AML-193 (cell line): Measurements from ENCODE around the gene TAB2.

Experiments used
- DNase-seq, 2 experiments: peaks; one replicate each; lab custom pipeline; 2025; lab: John Stamatoyannopoulos, UW

The TAB2 gene

DNA sequence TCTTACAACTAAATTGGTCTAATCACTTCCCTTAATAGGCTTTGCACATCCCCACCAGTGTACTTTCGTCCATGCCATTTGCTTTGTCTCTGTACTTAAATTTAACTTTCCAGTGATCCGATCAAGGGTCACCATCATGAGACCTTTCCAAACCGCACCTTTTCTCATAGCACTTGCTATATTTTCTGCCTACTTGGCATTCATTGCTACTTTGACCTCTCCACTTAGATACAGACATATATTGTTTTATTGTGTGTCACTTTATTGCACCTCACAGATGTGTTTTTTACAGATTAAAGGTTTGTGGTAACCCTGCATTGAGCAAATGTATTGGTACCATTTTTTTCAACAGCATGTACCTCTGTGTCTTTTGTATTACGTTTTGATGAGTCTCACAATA lies 97.3 kb downstream of the TAB2 start:
- no peak for DNase-seq

- DNase-seq, result no peak
Measured at GRCh38 chr6:149419696-149420404, 102.3 kb downstream of the TAB2 start.

DNA sequence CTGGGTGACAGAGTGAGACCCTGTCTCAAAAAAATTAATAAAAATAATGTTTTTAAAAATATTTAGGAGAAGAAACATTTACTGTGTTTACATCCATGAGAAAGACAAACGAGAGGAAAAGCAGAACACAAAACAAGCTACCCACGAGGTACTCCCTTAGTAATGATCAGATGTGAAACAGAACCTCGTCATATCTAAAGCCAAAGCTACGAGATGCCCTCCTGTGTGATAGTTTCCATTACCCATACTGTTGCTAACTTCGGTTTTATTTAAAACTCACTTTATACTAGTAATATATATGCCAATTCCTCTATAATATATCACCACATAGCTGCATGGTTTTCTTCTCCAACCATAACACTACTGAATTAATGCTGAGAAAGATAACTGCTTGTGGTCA lies 103.6 kb downstream of the TAB2 start:
- DNase-seq, result no peak

DNA sequence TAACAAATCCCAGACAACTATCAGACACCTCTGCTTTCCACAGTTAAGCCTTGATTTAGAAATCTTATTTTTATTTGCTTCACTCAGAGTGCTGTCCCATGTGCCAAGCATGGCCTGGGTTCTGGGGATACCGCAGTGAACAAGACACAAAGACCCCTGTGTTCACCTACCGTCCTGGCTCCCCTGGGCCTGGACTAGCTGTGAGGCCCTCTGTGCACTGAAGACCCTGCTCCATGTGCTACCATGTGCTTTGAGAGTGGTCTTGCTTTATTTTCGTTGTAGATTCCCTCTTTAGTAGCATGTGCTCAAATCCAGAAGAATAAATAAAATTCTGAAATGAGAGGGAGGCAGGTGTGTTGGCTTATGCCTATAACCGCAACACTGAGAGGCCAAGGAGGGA lies 105.1 kb downstream of the TAB2 start:
- DNase-seq, result no peak

GRCh38 chr6:149423964-149424440 lies 106.5 kb downstream of the TAB2 start:
- DNase-seq, result no peak

- no peak for DNase-seq
Measured at GRCh38 chr6:149425224-149425623, 107.7 kb downstream of the TAB2 start.

DNA sequence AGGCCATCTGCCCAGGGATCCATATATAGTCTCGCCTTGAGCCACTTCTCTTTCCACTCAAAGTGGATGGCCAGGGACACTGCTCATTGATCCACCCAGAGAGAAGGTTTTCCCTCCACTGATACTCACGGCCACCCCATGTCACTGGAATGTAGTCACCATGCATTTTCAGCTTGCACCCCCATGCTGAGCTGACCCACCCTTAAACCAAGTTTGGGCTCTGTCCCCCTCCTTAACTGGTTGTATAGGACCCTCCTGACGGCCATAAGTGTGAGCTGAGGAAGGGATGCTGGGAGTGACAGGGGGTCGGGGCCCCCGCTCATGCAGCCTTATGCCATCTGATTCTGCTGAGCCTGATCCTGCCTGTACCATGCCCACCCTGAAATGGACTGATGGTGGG lies 108.2 kb downstream of the TAB2 start:
- DNase-seq, result no peak

GRCh38 chr6:149428606-149429005 lies 111.1 kb downstream of the TAB2 start:
- no peak for DNase-seq

GRCh38 chr6:149429427-149430360 lies 112.2 kb downstream of the TAB2 start:
- DNase-seq, result no peak

DNA sequence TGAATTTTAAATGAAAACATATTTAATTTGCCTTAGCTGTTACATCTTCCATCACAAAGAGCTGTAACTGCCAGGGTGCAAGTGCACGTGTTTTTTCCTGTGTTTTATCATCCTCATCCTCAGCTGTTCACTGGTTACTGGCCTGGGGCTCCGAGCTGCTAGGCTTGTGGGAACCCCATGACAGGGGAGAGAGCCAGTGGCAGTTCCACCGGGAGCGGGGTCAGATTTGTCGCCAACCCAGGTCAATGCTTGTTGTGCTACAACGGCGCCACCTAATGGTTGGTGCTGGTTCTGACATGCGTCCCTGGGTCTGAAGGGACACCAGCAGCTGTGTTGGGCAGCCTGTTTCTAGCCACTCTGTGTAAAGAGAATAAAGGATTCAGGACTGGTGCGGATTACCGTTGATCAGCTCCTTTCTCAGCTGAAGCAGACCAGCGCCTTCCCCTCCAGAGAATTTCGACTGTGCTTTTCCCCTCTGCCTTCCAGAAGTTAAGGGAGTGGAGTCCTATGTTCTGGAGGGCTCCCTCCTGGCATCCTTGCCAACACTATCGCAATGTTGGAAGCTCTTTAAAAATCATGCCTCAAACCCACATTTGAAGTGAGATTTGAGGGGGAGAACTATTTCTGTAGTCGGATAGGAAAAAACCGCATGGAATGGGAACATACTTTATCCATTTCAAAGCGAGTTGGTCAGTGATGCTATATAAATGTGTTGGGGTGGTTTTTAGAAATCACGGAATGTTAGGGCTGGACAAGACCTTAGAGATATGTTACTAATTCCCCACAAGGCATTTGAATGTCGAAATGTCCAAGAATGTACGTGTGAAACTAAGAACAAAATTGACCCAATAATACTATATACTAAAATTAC lies 114.6 kb downstream of the TAB2 start:
- peak; percentile 77 to 85 for DNase-seq

- DNase-seq, result no peak
Measured at GRCh38 chr6:149433405-149433804, 115.9 kb downstream of the TAB2 start.

- DNase-seq, result no peak
Measured at GRCh38 chr6:149433881-149434280, 116.4 kb downstream of the TAB2 start.

GRCh38 chr6:149435919-149436586 lies 118.5 kb downstream of the TAB2 start:
- no peak for DNase-seq

- no peak for DNase-seq
Measured at GRCh38 chr6:149436647-149437046, 119.1 kb downstream of the TAB2 start.

GRCh38 chr6:149437212-149437611 lies 119.7 kb downstream of the TAB2 start:
- DNase-seq, result no peak

- DNase-seq, result no peak
Measured at GRCh38 chr6:149438855-149439254, 121.3 kb downstream of the TAB2 start.

GRCh38 chr6:149439626-149440025 lies 122.1 kb downstream of the TAB2 start:
- DNase-seq, result no peak

DNA sequence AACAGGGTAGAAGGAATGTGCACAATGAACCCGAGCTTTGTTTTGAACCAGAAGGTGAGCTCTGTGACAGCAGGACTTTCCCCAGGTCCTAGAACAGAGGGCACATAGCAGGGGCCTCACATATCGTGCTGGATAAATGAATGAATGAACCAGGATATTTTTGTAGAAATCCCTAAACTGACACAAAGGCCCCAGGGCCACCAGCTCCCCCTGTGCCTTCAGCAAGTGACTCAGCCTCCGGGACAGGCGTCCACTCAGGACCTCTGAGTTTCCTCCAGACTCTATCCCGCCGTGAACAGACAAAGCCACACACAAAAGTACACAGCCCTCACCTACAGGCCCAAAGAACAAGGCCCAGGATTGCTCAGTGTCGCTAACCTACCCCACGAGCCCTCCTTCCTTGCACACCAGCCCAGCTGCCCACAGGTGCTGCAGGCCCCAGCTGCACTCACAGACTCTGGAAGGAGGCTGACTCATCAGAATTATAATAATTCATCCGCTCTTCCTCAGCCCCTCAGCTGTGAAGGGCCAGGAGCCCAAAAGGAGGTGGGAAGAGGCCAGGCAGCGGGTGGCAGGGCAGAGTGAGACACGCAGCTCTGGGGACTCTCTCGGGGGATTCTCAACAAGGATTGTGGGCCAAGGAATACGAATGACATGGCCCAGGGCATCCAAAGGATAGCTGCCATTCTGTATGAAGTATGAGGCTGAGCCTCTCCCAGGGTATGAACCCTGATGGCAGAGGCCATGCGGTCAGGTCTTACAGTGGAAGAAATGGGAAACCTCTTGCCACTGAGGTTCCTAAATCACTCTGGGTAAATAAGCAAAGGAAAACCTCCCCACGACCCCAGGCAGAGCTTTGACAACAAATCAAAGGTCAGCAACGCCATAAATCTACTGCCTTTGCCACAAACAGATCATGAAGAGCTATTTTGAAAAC lies 123.5 kb downstream of the TAB2 start:
- DNase-seq, result no peak

GRCh38 chr6:149441740-149442139 lies 124.2 kb downstream of the TAB2 start:
- DNase-seq, result no peak

DNA sequence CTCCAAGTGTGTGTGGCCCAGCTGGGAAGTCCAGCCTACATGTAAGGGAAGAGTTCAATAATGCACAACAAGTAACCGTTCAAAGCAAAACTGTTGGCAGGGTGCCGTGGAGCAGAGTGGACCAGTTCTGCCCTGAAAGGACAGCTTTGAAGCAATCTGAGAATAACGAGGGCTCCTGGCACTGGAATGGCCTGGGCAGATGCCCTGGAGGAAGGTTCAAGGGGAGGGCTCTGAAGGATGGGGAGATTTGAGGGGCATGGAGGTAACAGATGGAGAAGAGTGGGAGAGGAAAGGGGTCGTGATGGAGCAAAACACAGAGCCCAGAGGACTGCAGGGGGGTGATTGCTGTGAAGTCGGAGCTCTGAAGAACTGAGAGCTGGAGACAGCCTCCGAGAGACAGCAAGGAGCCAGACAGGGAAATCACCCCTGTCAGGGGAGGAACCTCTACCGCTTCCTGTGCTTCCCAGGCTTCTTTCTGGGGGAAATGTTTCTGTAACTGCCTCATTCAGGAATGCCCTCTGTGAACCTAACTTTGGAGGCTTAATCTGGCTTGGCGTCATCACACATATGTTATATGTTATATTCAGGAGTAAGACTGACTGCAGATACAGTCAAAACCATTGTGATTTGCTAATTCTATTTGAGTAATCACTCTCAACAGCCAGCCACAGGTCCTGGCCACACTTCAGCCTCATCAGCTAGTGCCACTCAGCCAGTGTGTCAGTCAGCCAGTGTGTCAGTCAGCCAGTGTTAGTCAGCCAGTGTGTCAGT lies 126.1 kb downstream of the TAB2 start:
- no peak for DNase-seq
